ENCODE results near the gene CARD19.

Gene CARD19

DNA sequence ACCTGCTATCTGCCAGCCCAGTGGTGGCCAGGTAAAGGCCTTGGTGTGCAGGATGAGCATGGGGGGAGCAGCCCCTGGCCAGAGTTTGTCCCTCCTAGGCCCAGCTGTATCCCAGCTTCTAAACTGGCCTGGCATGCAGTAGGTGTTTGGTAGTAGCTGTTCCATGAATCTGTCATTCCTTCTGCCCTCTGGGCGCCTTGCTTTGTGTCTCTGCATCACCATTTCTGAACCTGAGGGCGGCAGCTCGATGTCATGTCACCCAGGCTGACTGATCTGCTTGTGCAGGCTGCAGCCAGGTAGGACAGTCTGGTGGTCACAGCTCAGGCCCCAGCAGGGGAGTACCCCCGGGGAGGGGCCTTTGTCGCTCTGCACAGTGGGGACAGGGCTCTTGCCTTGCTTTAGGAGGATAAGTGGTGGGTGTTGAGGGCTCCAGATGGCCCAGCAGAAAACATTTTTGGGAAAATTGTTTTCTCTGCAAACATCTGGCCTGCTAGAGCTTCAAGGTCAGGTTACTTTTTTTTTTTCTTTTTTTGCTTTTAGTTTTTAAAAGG, 42.2 kb upstream of the CARD19 start:
- H3K9me2 ChIP-seq (replicated peaks; ENCODE audit: insufficient read depth, low read length), result no peaks in the 10 kb centered on the region
- no peak overlapping the region for H3K9ac ChIP-seq (ENCODE audit: low read length)
- H2AFZ ChIP-seq (ENCODE audit: low read length), result no peak overlapping the region
- no peak overlapping the region for H3K27ac ChIP-seq (ENCODE audit: low read length)
- no peak overlapping the region for H3K4me2 ChIP-seq (ENCODE audit: low read depth, low read length)
- no peaks in the 10 kb centered on the region for H3K4me1 ChIP-seq (ENCODE audit: low read length)
- no peak for TF ChIP-seq CTCF (IDR thresholded peaks at IDR 0.05; ENCODE audit: low read length)
- no peak for TF ChIP-seq EZH2phosphoT487 (IDR thresholded peaks at IDR 0.05; ENCODE audit: low read length)
- no peak for TF ChIP-seq EZH2 (optimal IDR thresholded peaks at IDR 0.05; ENCODE audit: low read depth, low read length)
- no peaks in the 10 kb centered on the region for H4K20me1 ChIP-seq (ENCODE audit: insufficient read depth, low read length)
- H3F3A ChIP-seq (ENCODE audit: insufficient read depth, low read length), result peaks cover 11% of the 10 kb centered on the region; the same call in 1 of the 2 replicates
- no peak for DNase-seq
- H3K27me3 ChIP-seq (replicated peaks; ENCODE audit: insufficient read depth, low read length), result no peaks in the 10 kb centered on the region
- H3K9me3 ChIP-seq (replicated peaks; ENCODE audit: insufficient read depth, low read length), result no peaks in the 10 kb centered on the region
- no peaks in the 10 kb centered on the region for H3K79me2 ChIP-seq (ENCODE audit: low read length)
- no peak overlapping the region for H3K4me3 ChIP-seq (ENCODE audit: low read length)
- H3K36me3 ChIP-seq (replicated peaks; ENCODE audit: insufficient read depth, low read length), result no peaks in the 10 kb centered on the region

DNA sequence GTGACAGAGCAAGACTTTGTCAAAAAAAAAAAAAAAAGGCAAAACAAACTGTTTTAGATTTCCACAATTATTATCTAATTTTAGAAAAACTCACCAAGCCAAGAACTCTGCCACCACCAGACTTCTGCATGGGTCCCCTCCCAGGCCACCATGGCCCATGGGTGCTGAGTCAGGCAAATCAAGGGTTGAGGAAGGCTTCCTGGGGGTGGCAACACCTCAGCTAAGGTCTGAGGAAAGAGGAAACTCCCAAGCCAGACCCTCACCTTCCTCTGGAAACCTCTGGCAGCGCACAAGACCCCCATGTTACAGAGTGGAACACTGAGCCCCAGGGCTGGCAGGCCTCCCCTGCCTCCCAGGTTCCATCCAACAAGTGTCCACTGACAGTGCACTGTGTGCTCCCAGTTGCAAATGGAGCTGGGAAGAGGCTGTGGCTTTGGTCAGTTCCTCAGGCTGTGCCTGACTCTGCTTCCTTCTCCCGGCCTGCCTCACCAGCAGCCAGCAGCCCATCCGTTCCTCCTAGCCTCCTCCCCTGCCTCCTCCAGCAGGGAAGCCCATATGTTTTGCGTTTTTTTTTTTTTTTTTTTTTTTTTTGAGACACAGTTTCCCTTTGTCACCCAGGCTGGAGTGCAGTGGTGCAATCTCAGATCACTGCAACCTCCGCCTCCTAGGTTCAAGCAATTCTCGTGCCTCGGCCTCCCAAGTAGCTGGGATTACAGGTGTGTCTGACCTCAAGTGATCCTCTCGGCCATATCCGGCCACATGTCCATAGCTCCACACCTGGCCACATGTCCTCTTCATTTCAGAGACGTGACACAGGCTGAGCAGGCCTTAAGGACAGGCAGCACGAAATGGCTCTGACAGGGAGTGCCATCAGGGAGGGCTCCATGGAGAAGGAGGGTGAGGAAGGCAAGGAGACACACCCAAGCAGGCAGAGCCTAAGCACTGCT, 41.0 kb upstream of the CARD19 start:
- no peak overlapping the region for H3K27ac ChIP-seq (ENCODE audit: low read length)
- no peaks in the 10 kb centered on the region for H3K27me3 ChIP-seq (replicated peaks; ENCODE audit: insufficient read depth, low read length)
- no peak overlapping the region for H3K4me3 ChIP-seq (ENCODE audit: low read length)
- DNase-seq, result no peak
- TF ChIP-seq EZH2 (optimal IDR thresholded peaks at IDR 0.05; ENCODE audit: low read depth, low read length) (no peak), EZH2phosphoT487 (IDR thresholded peaks at IDR 0.05; ENCODE audit: low read length) (no peak), CTCF (IDR thresholded peaks at IDR 0.05; ENCODE audit: low read length) (no peak)
- H4K20me1 ChIP-seq (ENCODE audit: insufficient read depth, low read length), result no peaks in the 10 kb centered on the region
- no peaks in the 10 kb centered on the region for H3K9me3 ChIP-seq (replicated peaks; ENCODE audit: insufficient read depth, low read length)
- no peaks in the 10 kb centered on the region for H3K36me3 ChIP-seq (replicated peaks; ENCODE audit: insufficient read depth, low read length)
- H3K4me1 ChIP-seq (ENCODE audit: low read length), result peaks cover 7% of the 10 kb centered on the region
- no peak overlapping the region for H3K9ac ChIP-seq (ENCODE audit: low read length)
- peaks cover 6% of the 10 kb centered on the region; the same call in 1 of the 2 replicates for H3K79me2 ChIP-seq (ENCODE audit: low read length)
- no peaks in the 10 kb centered on the region for H3K9me2 ChIP-seq (replicated peaks; ENCODE audit: insufficient read depth, low read length)
- H3F3A ChIP-seq (ENCODE audit: insufficient read depth, low read length), result peaks cover 11% of the 10 kb centered on the region; the same call in 1 of the 2 replicates
- H3K4me2 ChIP-seq (ENCODE audit: low read depth, low read length), result no peak overlapping the region
- H2AFZ ChIP-seq (ENCODE audit: low read length), result no peak overlapping the region

DNA sequence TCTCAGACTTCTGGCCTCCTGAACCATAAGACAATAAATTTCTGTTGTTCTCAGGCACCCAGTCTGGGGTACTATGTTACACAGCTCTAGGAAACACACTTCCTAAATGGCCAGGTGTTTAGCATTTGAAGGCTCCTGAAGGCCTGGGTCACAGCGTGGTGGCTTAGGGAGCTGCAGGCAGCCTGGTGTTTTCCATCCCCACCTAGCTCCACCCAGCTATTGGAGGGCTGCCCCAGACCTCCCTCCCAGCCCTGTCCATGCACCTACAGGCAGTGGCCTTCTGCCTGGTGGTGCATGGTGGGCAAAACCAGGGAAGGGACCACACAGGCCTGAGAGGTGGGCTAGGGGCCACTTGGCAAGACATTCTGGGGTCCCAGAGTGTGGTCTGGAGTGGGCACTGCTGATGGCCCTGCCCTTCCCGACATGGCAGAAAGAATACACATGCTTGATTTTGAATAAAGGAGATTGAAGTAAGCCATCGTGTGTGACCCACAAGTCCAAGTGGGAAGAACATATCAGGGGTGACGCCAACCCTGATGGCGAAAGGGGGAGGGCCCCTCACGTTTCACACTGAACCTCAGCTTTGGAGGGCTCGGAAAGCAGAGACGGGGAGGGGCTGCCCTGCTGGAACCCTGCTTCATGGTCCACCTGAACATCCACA, 38.8 kb upstream of the CARD19 start:
- DNase-seq, result no peak
- H3K27ac ChIP-seq (ENCODE audit: low read length), result no peak overlapping the region
- no peaks in the 10 kb centered on the region for H3K9me2 ChIP-seq (replicated peaks; ENCODE audit: insufficient read depth, low read length)
- H3K9ac ChIP-seq (ENCODE audit: low read length), result no peak overlapping the region
- TF ChIP-seq EZH2 (optimal IDR thresholded peaks at IDR 0.05; ENCODE audit: low read depth, low read length) (no peak), CTCF (IDR thresholded peaks at IDR 0.05; ENCODE audit: low read length) (no peak), EZH2phosphoT487 (IDR thresholded peaks at IDR 0.05; ENCODE audit: low read length) (no peak)
- no peak overlapping the region for H3K4me3 ChIP-seq (ENCODE audit: low read length)
- peaks cover 23% of the 10 kb centered on the region for H3K4me1 ChIP-seq (ENCODE audit: low read length)
- H3K9me3 ChIP-seq (replicated peaks; ENCODE audit: insufficient read depth, low read length), result no peaks in the 10 kb centered on the region
- H3K27me3 ChIP-seq (replicated peaks; ENCODE audit: insufficient read depth, low read length), result no peaks in the 10 kb centered on the region
- H3K36me3 ChIP-seq (replicated peaks; ENCODE audit: insufficient read depth, low read length), result no peaks in the 10 kb centered on the region
- H4K20me1 ChIP-seq (ENCODE audit: insufficient read depth, low read length), result no peaks in the 10 kb centered on the region
- H3K4me2 ChIP-seq (ENCODE audit: low read depth, low read length), result no peak overlapping the region
- peaks cover 18% of the 10 kb centered on the region for H3K79me2 ChIP-seq (ENCODE audit: low read length)
- H3F3A ChIP-seq (ENCODE audit: insufficient read depth, low read length), result peaks cover 19% of the 10 kb centered on the region
- H2AFZ ChIP-seq (ENCODE audit: low read length), result no peak overlapping the region

Measured in MM.1S (cell line).